ENCODE data around the gene KCND3. TPM values are rescaled to one million over a fixed set of nuclear protein-coding genes. Genes with fewer than 3 reads are reported as not detected.

Gene KCND3
- polyA plus RNA-seq, 1 donor, result 2.5 TPM

DNA sequence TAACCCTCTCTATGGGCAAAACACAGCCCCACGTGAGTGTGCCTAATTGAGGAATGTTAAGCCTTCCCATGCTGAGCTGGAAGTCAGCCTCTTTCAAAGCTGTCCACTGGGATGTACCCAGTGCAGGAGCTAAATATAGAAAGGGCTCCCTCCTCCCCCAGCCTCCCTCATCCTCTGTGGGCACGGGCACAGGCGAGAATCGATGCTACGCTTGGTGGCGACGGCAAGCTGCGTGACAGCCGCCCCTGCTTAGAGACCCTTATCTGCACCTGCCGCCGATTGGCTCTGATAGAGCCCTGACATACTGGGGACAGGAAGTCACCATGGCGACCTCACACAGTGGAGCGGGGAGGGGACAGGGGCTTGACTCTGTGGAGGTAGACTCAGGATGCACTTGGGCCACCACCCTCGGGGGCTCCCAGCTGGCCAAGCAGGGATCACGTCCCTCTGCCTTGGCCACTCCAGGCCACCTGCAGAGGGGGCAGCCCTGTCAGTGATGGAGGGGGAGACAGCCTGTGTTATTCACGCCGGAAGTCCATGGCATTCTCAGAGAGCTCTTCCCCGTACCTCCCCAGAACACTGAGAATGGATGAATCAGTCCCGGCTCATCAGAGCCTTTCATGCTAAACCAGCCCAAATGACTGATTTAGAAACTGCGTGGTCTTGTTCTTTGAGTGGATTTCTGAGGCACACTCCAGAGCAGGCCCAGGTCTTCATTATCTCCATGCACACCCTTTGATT is 84.8 kb downstream of the KCND3 start:
- WGBS (ENCODE audit: insufficient coverage, low lambda C conversion rate), result no CpG with 5 or more reads among the region's 20 CpGs

DNA sequence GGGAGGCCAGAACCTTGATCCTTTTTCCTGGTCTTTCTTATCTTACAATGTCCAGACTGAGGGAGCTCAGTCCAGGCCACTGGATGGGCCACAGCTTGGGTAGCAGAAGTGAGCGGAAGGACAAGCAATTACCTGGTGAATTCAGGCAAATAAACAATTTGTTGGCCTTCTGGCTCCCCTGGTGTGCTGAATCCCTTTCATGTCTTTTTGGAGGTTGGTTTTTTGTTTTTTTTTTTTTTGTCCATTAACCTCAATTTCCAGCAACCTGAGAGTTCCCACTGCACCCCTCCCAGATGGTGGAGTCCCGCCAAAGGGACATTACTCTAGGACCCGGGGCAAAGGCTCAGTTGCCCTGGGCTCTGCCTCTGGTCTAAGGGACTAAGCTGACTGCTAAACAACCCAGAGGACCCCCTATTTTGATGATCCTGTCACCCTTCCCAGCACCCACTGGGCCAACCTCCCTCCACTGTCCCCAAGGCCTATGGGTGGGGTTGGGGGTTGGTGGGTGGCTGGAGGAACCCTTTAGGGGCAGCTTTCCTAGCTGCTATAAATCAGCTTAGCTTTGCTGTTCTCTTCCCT is 85.5 kb downstream of the KCND3 start:
- no CpG with 5 or more reads among the region's 3 CpGs for WGBS (ENCODE audit: insufficient coverage, low lambda C conversion rate)
- H3K4me1 ChIP-seq (ENCODE audit: control insufficient read depth, insufficient read depth, low read length), result no peaks in the 10 kb centered on the region
- H3K27ac ChIP-seq (ENCODE audit: low read length), result no peak overlapping the region
- no peak overlapping the region for H3K4me3 ChIP-seq (ENCODE audit: low read length)
- no peaks in the 10 kb centered on the region for H3K9me3 ChIP-seq (ENCODE audit: control insufficient read depth, low read depth, low read length)
- DNase-seq, result no peak
- peaks cover 8% of the 10 kb centered on the region for H3K27me3 ChIP-seq (ENCODE audit: control insufficient read depth, insufficient read depth, low read length)
- no peaks in the 10 kb centered on the region for H3K36me3 ChIP-seq (ENCODE audit: control insufficient read depth, insufficient read depth, low read length)

More for the DNA sequence above, 84.8 kb downstream of the KCND3 start:
- Histone ChIP-seq H3K9me3 (ENCODE audit: control insufficient read depth, low read depth, low read length) (no peaks in the 10 kb centered on the region), H3K27me3 (ENCODE audit: control insufficient read depth, insufficient read depth, low read length) (peaks cover 8% of the 10 kb centered on the region), H3K36me3 (ENCODE audit: control insufficient read depth, insufficient read depth, low read length) (no peaks in the 10 kb centered on the region), H3K27ac (ENCODE audit: low read length) (no peak overlapping the region), H3K4me1 (ENCODE audit: control insufficient read depth, insufficient read depth, low read length) (no peaks in the 10 kb centered on the region), H3K4me3 (ENCODE audit: low read length) (no peak overlapping the region)
- no peak for DNase-seq

DNA sequence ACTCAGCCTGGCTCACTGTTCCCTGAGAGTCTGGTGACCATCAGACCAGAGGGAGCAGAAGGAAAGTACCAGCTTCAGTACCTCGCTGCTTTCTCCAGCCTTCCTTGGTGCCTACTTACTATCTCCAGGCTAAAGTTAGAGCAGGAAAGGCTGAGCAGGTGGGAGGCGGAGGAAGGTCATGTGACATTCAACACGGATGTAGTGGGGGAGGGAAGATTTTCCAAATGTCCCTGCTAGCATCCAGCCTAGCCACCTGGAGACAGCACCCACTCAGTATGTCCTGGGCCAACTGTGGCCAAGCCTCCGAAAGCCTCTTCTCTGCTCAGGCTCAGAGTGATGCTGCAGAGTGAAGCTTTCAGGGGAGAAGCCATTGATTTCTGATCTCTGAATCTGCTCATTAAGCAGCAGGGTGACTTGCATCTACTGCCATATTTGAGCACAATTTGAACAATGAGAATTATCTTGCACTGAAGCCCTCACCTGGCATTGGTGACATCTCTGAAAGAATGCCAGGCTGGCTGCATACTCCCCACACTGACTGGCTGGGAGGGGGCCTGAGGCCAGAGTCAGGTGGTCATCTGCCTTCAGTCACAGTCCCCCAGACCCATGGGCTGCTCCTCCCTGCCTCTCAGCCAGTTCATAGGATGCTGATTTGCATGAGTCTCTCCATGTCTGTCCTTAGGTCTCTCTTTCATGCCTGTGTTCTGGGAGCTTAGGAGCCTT is 86.2 kb downstream of the KCND3 start:
- Histone ChIP-seq H3K4me1 (ENCODE audit: control insufficient read depth, insufficient read depth, low read length) (no peaks in the 10 kb centered on the region), H3K9me3 (ENCODE audit: control insufficient read depth, low read depth, low read length) (no peaks in the 10 kb centered on the region), H3K4me3 (ENCODE audit: low read length) (no peak overlapping the region), H3K27me3 (ENCODE audit: control insufficient read depth, insufficient read depth, low read length) (peaks cover 9% of the 10 kb centered on the region), H3K36me3 (ENCODE audit: control insufficient read depth, insufficient read depth, low read length) (no peaks in the 10 kb centered on the region), H3K27ac (ENCODE audit: low read length) (no peak overlapping the region)
- DNase-seq, result no peak
- WGBS (ENCODE audit: insufficient coverage, low lambda C conversion rate), result no CpG with 5 or more reads among the region's 4 CpGs

DNA sequence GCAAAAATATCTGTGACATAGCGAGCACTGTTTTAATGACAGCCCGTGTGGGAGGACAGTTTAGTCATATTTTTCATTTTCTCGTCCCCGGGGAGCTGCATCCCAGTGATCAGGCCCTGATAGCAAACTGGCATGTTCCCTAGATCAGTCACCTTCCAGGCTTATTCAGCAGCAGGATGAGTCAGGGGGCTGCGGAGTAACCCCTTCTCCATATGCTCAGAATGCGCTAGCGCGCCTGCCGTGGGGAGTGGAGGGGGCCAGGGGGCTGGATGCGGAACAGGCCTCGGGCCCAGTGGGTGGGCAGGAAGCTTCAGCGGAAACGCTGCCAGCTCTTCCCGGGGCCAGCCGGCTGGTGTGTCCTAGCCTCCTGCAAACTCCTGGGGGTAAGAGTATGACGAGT is 94.0 kb downstream of the KCND3 start:
- H3K4me3 ChIP-seq (ENCODE audit: low read length), result no peak overlapping the region
- no CpG with 5 or more reads among the region's 16 CpGs for WGBS (ENCODE audit: insufficient coverage, low lambda C conversion rate)
- no peaks in the 10 kb centered on the region for H3K36me3 ChIP-seq (ENCODE audit: control insufficient read depth, insufficient read depth, low read length)
- DNase-seq, result no peak
- peaks cover 4% of the 10 kb centered on the region for H3K27me3 ChIP-seq (ENCODE audit: control insufficient read depth, insufficient read depth, low read length)
- H3K27ac ChIP-seq (ENCODE audit: low read length), result no peak overlapping the region
- H3K4me1 ChIP-seq (ENCODE audit: control insufficient read depth, insufficient read depth, low read length), result no peaks in the 10 kb centered on the region
- H3K9me3 ChIP-seq (ENCODE audit: control insufficient read depth, low read depth, low read length), result no peaks in the 10 kb centered on the region

DNA sequence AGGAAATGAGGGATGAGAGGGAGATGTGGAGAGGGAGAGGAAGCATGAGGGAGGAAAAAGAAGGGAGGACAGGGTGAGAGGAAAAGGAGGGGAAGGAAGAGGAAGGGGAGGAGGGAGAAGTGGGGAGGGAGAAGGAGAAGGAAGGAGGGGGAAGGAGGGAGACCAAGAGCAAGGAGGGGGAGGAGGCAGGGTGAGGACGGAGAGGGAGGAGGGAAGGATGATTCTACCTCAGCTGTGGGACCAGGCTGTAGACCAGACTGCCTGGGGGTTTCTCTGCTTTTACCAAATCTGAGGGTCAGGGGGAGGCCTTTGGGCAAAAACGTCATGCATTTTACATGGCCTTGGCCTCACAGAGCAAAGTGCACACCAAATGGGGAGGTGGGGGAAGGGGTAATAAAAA is 94.5 kb downstream of the KCND3 start:
- DNase-seq, result no peak
- Histone ChIP-seq H3K9me3 (ENCODE audit: control insufficient read depth, low read depth, low read length) (no peaks in the 10 kb centered on the region), H3K27ac (ENCODE audit: low read length) (no peak overlapping the region), H3K4me1 (ENCODE audit: control insufficient read depth, insufficient read depth, low read length) (no peaks in the 10 kb centered on the region), H3K4me3 (ENCODE audit: low read length) (no peak overlapping the region), H3K27me3 (ENCODE audit: control insufficient read depth, insufficient read depth, low read length) (peaks cover 6% of the 10 kb centered on the region), H3K36me3 (ENCODE audit: control insufficient read depth, insufficient read depth, low read length) (no peaks in the 10 kb centered on the region)
- WGBS (ENCODE audit: insufficient coverage, low lambda C conversion rate), result no CpG with 5 or more reads among the region's 2 CpGs

DNA sequence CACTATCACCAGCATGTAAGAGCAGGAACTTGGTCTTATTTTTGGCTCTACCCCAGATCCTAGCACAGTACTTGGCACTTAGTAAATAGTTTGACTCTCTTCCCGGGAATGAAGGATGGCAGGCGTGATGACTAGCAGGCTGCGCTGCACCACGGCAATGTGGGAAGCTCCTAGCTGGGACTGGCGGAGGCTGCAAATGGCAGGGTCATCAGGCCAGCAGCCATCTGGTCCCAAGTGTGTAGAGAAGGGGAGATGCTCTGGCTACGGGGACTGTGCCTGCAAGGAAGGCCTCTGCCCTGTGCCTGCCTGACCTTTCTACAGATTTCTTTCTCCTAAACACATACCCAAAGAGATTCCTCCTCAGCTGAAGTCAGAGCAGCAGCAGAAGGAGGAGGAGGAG is 95.0 kb downstream of the KCND3 start:
- H3K4me1 ChIP-seq (ENCODE audit: control insufficient read depth, insufficient read depth, low read length), result no peaks in the 10 kb centered on the region
- no peak overlapping the region for H3K27ac ChIP-seq (ENCODE audit: low read length)
- no CpG with 5 or more reads among the region's 6 CpGs for WGBS (ENCODE audit: insufficient coverage, low lambda C conversion rate)
- no peak for DNase-seq
- peaks cover 7% of the 10 kb centered on the region for H3K27me3 ChIP-seq (ENCODE audit: control insufficient read depth, insufficient read depth, low read length)
- H3K36me3 ChIP-seq (ENCODE audit: control insufficient read depth, insufficient read depth, low read length), result no peaks in the 10 kb centered on the region
- no peaks in the 10 kb centered on the region for H3K9me3 ChIP-seq (ENCODE audit: control insufficient read depth, low read depth, low read length)
- no peak overlapping the region for H3K4me3 ChIP-seq (ENCODE audit: low read length)

DNA sequence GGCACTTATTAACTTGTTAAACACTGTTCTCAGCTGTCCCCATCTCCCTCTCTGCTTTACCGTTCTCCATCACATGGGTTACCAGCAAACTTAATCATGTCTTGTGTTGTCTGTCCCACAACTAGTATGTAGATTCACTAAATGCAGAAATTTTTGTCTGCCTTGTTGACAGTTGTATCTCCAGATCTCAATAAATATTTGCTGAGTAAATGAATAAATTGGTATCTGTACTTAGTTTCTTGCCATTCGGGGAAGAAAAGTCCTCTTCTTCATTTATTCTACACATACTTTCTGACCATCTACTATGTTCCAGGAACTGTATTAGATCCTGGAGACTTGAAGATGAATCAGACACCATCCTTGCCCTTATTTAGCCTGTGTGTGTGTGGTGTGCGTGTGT is 97.9 kb downstream of the KCND3 start:
- no peak for DNase-seq
- no CpG with 5 or more reads among the region's 3 CpGs for WGBS (ENCODE audit: insufficient coverage, low lambda C conversion rate)
- H3K27me3 ChIP-seq (ENCODE audit: control insufficient read depth, insufficient read depth, low read length), result peaks cover 21% of the 10 kb centered on the region
- no peak overlapping the region for H3K27ac ChIP-seq (ENCODE audit: low read length)
- no peak overlapping the region for H3K4me3 ChIP-seq (ENCODE audit: low read length)
- H3K36me3 ChIP-seq (ENCODE audit: control insufficient read depth, insufficient read depth, low read length), result no peaks in the 10 kb centered on the region
- H3K9me3 ChIP-seq (ENCODE audit: control insufficient read depth, low read depth, low read length), result no peaks in the 10 kb centered on the region
- H3K4me1 ChIP-seq (ENCODE audit: control insufficient read depth, insufficient read depth, low read length), result no peaks in the 10 kb centered on the region

DNA sequence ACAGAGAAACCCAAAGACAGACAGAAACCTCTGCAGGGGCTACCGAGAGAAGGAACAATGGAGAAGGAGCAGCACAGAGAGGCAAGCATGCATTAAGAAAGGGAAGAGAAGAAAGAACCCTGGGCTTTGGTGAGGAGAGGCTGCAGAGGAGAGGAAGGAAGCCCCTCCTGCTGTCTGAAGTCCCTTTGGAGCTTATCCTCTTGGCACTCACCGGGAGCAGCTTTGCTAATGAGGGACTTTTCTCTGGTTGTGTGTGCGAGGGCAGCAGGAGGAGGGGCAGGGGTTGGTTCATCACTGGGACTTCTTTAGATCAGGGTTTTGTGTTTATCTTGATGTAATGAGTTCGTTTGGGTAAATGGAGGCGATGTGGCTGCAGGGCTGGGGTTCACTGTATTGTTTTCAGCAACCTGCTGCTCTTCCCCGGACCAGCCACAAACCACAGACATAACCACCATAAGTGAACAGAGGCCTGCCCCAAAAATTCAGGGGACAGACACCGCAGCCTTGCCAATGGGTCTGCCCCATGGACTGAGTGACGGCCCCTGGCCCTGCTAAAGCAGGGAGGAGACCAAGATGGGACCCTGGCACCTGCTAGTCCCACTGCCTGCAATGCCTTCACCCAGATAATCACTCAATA is 100.6 kb downstream of the KCND3 start:
- Histone ChIP-seq H3K27me3 (ENCODE audit: control insufficient read depth, insufficient read depth, low read length) (peaks cover 29% of the 10 kb centered on the region), H3K9me3 (ENCODE audit: control insufficient read depth, low read depth, low read length) (no peaks in the 10 kb centered on the region), H3K4me3 (ENCODE audit: low read length) (no peak overlapping the region), H3K36me3 (ENCODE audit: control insufficient read depth, insufficient read depth, low read length) (no peaks in the 10 kb centered on the region), H3K27ac (ENCODE audit: low read length) (no peak overlapping the region), H3K4me1 (ENCODE audit: control insufficient read depth, insufficient read depth, low read length) (no peaks in the 10 kb centered on the region)
- DNase-seq, result no peak
- WGBS (ENCODE audit: insufficient coverage, low lambda C conversion rate), result 75% methylated on average over 1 of the region's 8 CpGs

DNA sequence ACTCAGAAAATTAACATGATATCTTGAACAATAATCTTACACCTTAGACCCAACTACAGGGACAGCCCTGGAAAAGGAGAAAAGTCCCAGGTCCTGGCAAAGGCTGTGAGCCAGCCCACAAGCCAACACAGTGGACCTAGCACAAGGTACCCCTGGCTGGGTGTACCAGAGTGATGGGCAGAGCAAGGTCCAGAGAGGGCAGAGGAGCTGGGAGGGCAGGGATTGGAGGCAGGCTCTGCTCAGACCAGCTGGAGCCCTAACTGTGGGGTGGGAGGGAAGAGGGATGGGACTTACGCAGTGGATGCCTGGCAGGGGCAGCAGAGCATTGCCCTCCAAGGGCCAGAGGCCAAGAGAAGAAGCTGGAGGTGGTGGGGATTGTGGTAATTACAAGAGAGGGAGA is 101.6 kb downstream of the KCND3 start:
- Histone ChIP-seq H3K4me1 (ENCODE audit: control insufficient read depth, insufficient read depth, low read length) (no peaks in the 10 kb centered on the region), H3K9me3 (ENCODE audit: control insufficient read depth, low read depth, low read length) (no peaks in the 10 kb centered on the region), H3K27me3 (ENCODE audit: control insufficient read depth, insufficient read depth, low read length) (peaks cover 30% of the 10 kb centered on the region), H3K27ac (ENCODE audit: low read length) (no peak overlapping the region), H3K4me3 (ENCODE audit: low read length) (no peak overlapping the region), H3K36me3 (ENCODE audit: control insufficient read depth, insufficient read depth, low read length) (no peaks in the 10 kb centered on the region)
- WGBS (ENCODE audit: insufficient coverage, low lambda C conversion rate), result no CpG with 5 or more reads among the region's 1 CpG
- DNase-seq, result no peak

DNA sequence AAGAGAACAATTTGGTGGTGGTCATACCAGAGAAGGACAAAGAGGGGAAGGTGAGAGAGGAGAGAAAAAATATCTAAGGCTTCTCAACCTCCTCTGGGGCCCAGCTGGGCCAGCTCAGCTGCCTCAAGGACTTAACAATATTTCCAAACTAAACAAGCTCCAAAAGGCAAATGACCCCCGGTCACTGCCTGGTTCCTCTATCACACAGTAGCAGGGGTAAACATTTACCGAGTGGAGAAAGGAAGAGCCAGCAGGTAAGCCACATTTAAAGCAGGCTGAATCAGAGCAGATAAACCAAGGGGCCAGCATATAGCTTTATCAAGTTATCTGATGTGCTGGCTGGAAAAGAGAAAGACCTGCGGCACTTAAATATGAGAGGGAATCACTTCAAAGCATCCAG is 102.1 kb downstream of the KCND3 start:
- H3K27ac ChIP-seq (ENCODE audit: low read length), result no peak overlapping the region
- H3K9me3 ChIP-seq (ENCODE audit: control insufficient read depth, low read depth, low read length), result no peaks in the 10 kb centered on the region
- H3K36me3 ChIP-seq (ENCODE audit: control insufficient read depth, insufficient read depth, low read length), result no peaks in the 10 kb centered on the region
- H3K27me3 ChIP-seq (ENCODE audit: control insufficient read depth, insufficient read depth, low read length), result peaks cover 31% of the 10 kb centered on the region
- H3K4me3 ChIP-seq (ENCODE audit: low read length), result no peak overlapping the region
- no CpG with 5 or more reads among the region's 3 CpGs for WGBS (ENCODE audit: insufficient coverage, low lambda C conversion rate)
- DNase-seq, result no peak
- H3K4me1 ChIP-seq (ENCODE audit: control insufficient read depth, insufficient read depth, low read length), result no peaks in the 10 kb centered on the region
